DOHH2 (cell line): ENCODE data around the gene ADCY3.

Experiments
- H3F3A ChIP-seq: fragments of 200-600 bp; sonication (generic), shearing (Covaris generic); 2 replicates; pipeline ENCODE4 v1.6.0; 2016; ENCODE audit warnings: antibody characterized with exemption, mild to moderate bottlenecking; ENCODE audit not compliant: control insufficient read depth, insufficient read depth
- H3K27ac ChIP-seq: fragments of 200-600 bp; sonication (generic); 2 replicates; pipeline ENCODE4 v1.5.1; 2014; ENCODE audit warnings: low read depth, mild to moderate bottlenecking, low read length, moderate library complexity
- H3K27me3 ChIP-seq: fragments of 200-600 bp; sonication (generic); 2 replicates; pipeline ENCODE4 v1.6.1; 2014; ENCODE audit warnings: mild to moderate bottlenecking, low read length, mixed read lengths; ENCODE audit not compliant: control insufficient read depth
- H3K36me3 ChIP-seq: fragments of 200-600 bp; sonication (generic); 2 replicates; pipeline ENCODE4 v1.6.1; 2014; ENCODE audit warnings: mild to moderate bottlenecking, low read length, moderate library complexity, mixed read lengths; ENCODE audit not compliant: control insufficient read depth
- H3K4me1 ChIP-seq: fragments of 200-600 bp; sonication (generic); 2 replicates; pipeline ENCODE4 v1.6.1; 2014; ENCODE audit warnings: mild to moderate bottlenecking, low read length, mixed read lengths; ENCODE audit not compliant: control insufficient read depth
- H3K4me2 ChIP-seq: fragments of 200-600 bp; sonication (generic); 2 replicates; pipeline ENCODE4 v1.6.0; 2014; ENCODE audit warnings: mild to moderate bottlenecking, low read length, moderate library complexity
- H3K4me3 ChIP-seq: fragments of 200-600 bp; sonication (generic); 2 replicates; pipeline ENCODE4 v1.5.1; 2014; ENCODE audit warnings: mild to moderate bottlenecking, low read length, mixed read lengths
- H3K79me2 ChIP-seq: fragments of 200-600 bp; sonication (generic); 2 replicates; pipeline ENCODE4 v1.6.1; 2014; ENCODE audit warnings: mild to moderate bottlenecking, low read length, mixed read lengths; ENCODE audit not compliant: control insufficient read depth
- H3K9me2 ChIP-seq: fragments of 200-600 bp; sonication (generic); replicated peaks from 2 replicates; pipeline ENCODE4 v1.6.1; 2014; ENCODE audit warnings: mild to moderate bottlenecking, low read length, mixed read lengths; ENCODE audit not compliant: control insufficient read depth
- H3K9me3 ChIP-seq: fragments of 200-600 bp; sonication (generic); 2 replicates; pipeline ENCODE4 v1.6.1; 2014; ENCODE audit warnings: antibody characterized with exemption, low read length, mixed read lengths; ENCODE audit not compliant: control insufficient read depth, insufficient read depth
- H4K20me1 ChIP-seq: fragments of 200-600 bp; sonication (generic); 2 replicates; pipeline ENCODE4 v1.6.0; 2014; ENCODE audit warnings: low read depth, mild to moderate bottlenecking, antibody characterized with exemption, low read length, moderate library complexity; ENCODE audit not compliant: control insufficient read depth, insufficient read depth
- EZH2phosphoT487 ChIP-seq: fragments of 200-600 bp; sonication (generic); IDR thresholded peaks from 2 replicates; pipeline ENCODE4 v1.6.1; 2017; ENCODE audit warnings: borderline replicate concordance, mild to moderate bottlenecking, antibody characterized with exemption, low read length, moderate library complexity, mixed read lengths
- TF ChIP-seq, protein P1 (sequence below): fragments of 200-600 bp; sonication (generic); IDR thresholded peaks from one replicate; pipeline ENCODE4 v1.5.1; 2014; ENCODE audit warnings: antibody characterized with exemption, mild to moderate bottlenecking, low read depth, low read length; ENCODE audit not compliant: poor library complexity, severe bottlenecking

ADCY3 gene

DNA sequence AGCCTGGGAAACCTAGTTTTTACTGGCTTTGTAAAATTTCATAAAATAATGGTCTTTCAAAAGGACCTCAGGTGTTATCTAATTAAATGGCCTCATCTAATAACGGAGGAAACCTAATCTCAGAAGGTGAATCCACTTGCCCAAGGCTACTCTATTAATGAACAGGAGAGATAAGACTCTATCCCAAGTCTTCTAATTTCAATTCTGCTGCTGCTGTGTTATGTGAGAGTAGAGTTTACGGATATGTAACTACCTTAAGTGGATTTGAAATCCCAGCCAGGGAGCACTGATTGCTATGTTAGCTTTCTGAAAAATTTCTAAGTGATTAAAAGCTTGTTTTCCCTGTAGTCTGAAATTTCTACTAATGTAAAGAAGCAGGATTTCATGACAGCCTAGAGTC is 17.2 kb upstream of the ADCY3 start:
- H3K4me1 ChIP-seq, result no peaks in the 10 kb centered on the region
- H3K4me2 ChIP-seq, result no peak overlapping the region
- no peak overlapping the region for H3K4me3 ChIP-seq
- no peaks in the 10 kb centered on the region for H3K79me2 ChIP-seq
- H3K9me2 ChIP-seq, result no peaks in the 10 kb centered on the region
- no peaks in the 10 kb centered on the region for H3K27me3 ChIP-seq
- TF ChIP-seq, protein P1, sequence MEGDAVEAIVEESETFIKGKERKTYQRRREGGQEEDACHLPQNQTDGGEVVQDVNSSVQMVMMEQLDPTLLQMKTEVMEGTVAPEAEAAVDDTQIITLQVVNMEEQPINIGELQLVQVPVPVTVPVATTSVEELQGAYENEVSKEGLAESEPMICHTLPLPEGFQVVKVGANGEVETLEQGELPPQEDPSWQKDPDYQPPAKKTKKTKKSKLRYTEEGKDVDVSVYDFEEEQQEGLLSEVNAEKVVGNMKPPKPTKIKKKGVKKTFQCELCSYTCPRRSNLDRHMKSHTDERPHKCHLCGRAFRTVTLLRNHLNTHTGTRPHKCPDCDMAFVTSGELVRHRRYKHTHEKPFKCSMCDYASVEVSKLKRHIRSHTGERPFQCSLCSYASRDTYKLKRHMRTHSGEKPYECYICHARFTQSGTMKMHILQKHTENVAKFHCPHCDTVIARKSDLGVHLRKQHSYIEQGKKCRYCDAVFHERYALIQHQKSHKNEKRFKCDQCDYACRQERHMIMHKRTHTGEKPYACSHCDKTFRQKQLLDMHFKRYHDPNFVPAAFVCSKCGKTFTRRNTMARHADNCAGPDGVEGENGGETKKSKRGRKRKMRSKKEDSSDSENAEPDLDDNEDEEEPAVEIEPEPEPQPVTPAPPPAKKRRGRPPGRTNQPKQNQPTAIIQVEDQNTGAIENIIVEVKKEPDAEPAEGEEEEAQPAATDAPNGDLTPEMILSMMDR, result no peak
- no peak for TF ChIP-seq EZH2phosphoT487
- H4K20me1 ChIP-seq, result no peaks in the 10 kb centered on the region
- H3K27ac ChIP-seq, result no peak overlapping the region
- H3F3A ChIP-seq, result no peaks in the 10 kb centered on the region
- no peaks in the 10 kb centered on the region for H3K9me3 ChIP-seq
- H3K36me3 ChIP-seq, result no peaks in the 10 kb centered on the region

- Histone ChIP-seq H3K4me1 (peaks cover 14% of the 10 kb centered on the region), H3K36me3 (no peaks in the 10 kb centered on the region), H3K27ac (no peak overlapping the region), H3K79me2 (no peaks in the 10 kb centered on the region), H3K4me3 (no peak overlapping the region), H3F3A (no peaks in the 10 kb centered on the region), H3K9me2 (no peaks in the 10 kb centered on the region), H4K20me1 (no peaks in the 10 kb centered on the region), H3K27me3 (no peaks in the 10 kb centered on the region), H3K9me3 (no peaks in the 10 kb centered on the region), H3K4me2 (no peak overlapping the region)
- TF ChIP-seq, protein P1, result no peak
- TF ChIP-seq EZH2phosphoT487, result no peak
These were observed 15.1 kb upstream of the ADCY3 start for GRCh38 chr2:24935145-24935544.

- no peaks in the 10 kb centered on the region for H3F3A ChIP-seq
- TF ChIP-seq, protein P1, result no peak
- TF ChIP-seq EZH2phosphoT487, result no peak
- H3K27me3 ChIP-seq, result no peaks in the 10 kb centered on the region
- H3K4me2 ChIP-seq, result no peak overlapping the region
- no peaks in the 10 kb centered on the region for H3K36me3 ChIP-seq
- H3K79me2 ChIP-seq, result no peaks in the 10 kb centered on the region
- no peaks in the 10 kb centered on the region for H3K9me2 ChIP-seq
- H3K9me3 ChIP-seq, result no peaks in the 10 kb centered on the region
- no peak overlapping the region for H3K4me3 ChIP-seq
- H4K20me1 ChIP-seq, result no peaks in the 10 kb centered on the region
- peaks cover 14% of the 10 kb centered on the region for H3K4me1 ChIP-seq
- H3K27ac ChIP-seq, result no peak overlapping the region
These were observed 12.7 kb upstream of the ADCY3 start for GRCh38 chr2:24932715-24933114.
